Activated CD8-positive, alpha-beta memory T cell treated with anti-CD3 and anti-CD28 coated beads, Interleukin-2, amount 50 U/mL, for 1 hour (primary cell): Measurements from ENCODE around the gene PLXNA4.

Source experiments
- DNase-seq: peaks from one replicate; pipeline ENCODE4 v3.0.0-alpha.2; 2020; ENCODE audit errors: extremely low read depth

PLXNA4 gene

GRCh38 chr7:132475037-132475668, 101.1 kb downstream of the PLXNA4 start:
- no peak for DNase-seq

- DNase-seq = no peak
Measured at GRCh38 chr7:132472463-132473120, 103.7 kb downstream of the PLXNA4 start.

- no peak for DNase-seq
Measured at GRCh38 chr7:132471515-132471914, 104.8 kb downstream of the PLXNA4 start.

- DNase-seq = no peak
Measured at GRCh38 chr7:132469681-132470080, 106.6 kb downstream of the PLXNA4 start.

GRCh38 chr7:132469264-132469663, 107.0 kb downstream of the PLXNA4 start:
- no peak for DNase-seq

GRCh38 chr7:132466367-132466766, 109.9 kb downstream of the PLXNA4 start:
- DNase-seq = no peak

- DNase-seq = no peak
Measured at GRCh38 chr7:132465516-132465915, 110.8 kb downstream of the PLXNA4 start.

GRCh38 chr7:132464740-132465139, 111.5 kb downstream of the PLXNA4 start:
- no peak for DNase-seq

GRCh38 chr7:132463922-132464321, 112.3 kb downstream of the PLXNA4 start:
- DNase-seq = no peak

GRCh38 chr7:132462478-132462877, 113.8 kb downstream of the PLXNA4 start:
- DNase-seq = no peak

- no peak for DNase-seq
Measured at GRCh38 chr7:132461032-132461592, 115.2 kb downstream of the PLXNA4 start.

- DNase-seq = no peak
Measured at GRCh38 chr7:132458729-132459128, 117.5 kb downstream of the PLXNA4 start.

- DNase-seq = no peak
Measured at GRCh38 chr7:132457658-132458057, 118.6 kb downstream of the PLXNA4 start.

GRCh38 chr7:132456418-132456817, 119.9 kb downstream of the PLXNA4 start:
- DNase-seq = no peak

GRCh38 chr7:132455378-132455777, 120.9 kb downstream of the PLXNA4 start:
- DNase-seq = no peak

GRCh38 chr7:132453826-132454225, 122.4 kb downstream of the PLXNA4 start:
- no peak for DNase-seq

- no peak for DNase-seq
Measured at GRCh38 chr7:132451161-132451560, 125.1 kb downstream of the PLXNA4 start.

GRCh38 chr7:132450696-132451095, 125.6 kb downstream of the PLXNA4 start:
- no peak for DNase-seq

GRCh38 chr7:132450188-132450587, 126.1 kb downstream of the PLXNA4 start:
- DNase-seq = no peak

GRCh38 chr7:132446666-132447278, 129.5 kb downstream of the PLXNA4 start:
- DNase-seq = no peak

GRCh38 chr7:132446260-132446659, 130.0 kb downstream of the PLXNA4 start:
- no peak for DNase-seq

GRCh38 chr7:132443761-132444520, 132.3 kb downstream of the PLXNA4 start:
- DNase-seq = no peak
